D721Med (cell line): ENCODE measurements around the gene TM4SF1.

ENCODE experiments used
- DNase-seq: peaks from one replicate; pipeline ENCODE4 v3.0.0; 2011; ENCODE audit warnings: low spot score; ENCODE audit not compliant: insufficient read length
- FAIRE-seq: peaks from 2 replicates; lab custom pipeline; 2011; peaks lifted over from hg19 to GRCh38; lab: Jason Lieb, UNC
- CTCF ChIP-seq: IDR thresholded peaks from 2 replicates; pipeline ENCODE4 v1.5.1; 2012; ENCODE audit warnings: mild to moderate bottlenecking, control low read depth; ENCODE audit not compliant: insufficient read depth; ENCODE audit errors: missing control alignments

Gene TM4SF1

GRCh38 chr3:149402481-149402880 lies 25.0 kb upstream of the TM4SF1 start:
- FAIRE-seq (no peak), DNase-seq (no peak)
- TF ChIP-seq CTCF, result no peak

- DNase-seq (no peak), FAIRE-seq (no peak)
- TF ChIP-seq CTCF, result no peak
Measured at GRCh38 chr3:149401926-149402310, 24.5 kb upstream of the TM4SF1 start.

GRCh38 chr3:149401212-149401925 lies 23.9 kb upstream of the TM4SF1 start:
- DNase-seq (no peak), FAIRE-seq (no peak)
- no peak for TF ChIP-seq CTCF

GRCh38 chr3:149400645-149401044 lies 23.2 kb upstream of the TM4SF1 start:
- DNase-seq (no peak), FAIRE-seq (no peak)
- TF ChIP-seq CTCF, result no peak

- FAIRE-seq, result no peak
Measured at GRCh38 chr3:149398296-149398695, 20.8 kb upstream of the TM4SF1 start.

GRCh38 chr3:149397528-149397927 lies 20.1 kb upstream of the TM4SF1 start:
- DNase-seq (no peak), FAIRE-seq (no peak)
- no peak for TF ChIP-seq CTCF

More at GRCh38 chr3:149398296-149398695, 20.8 kb upstream of the TM4SF1 start:
- DNase-seq, result no peak
- TF ChIP-seq CTCF, result no peak

- DNase-seq, result no peak
- TF ChIP-seq CTCF, result no peak
- FAIRE-seq, result no peak
Measured at GRCh38 chr3:149396476-149396875, 19.0 kb upstream of the TM4SF1 start.
